Measurements from ENCODE around the gene FAM131A.

The FAM131A gene

GRCh38 chr3:184343200-184343876 is 5.9 kb downstream of the FAM131A start:
- no peak for DNase-seq

- no peak for DNase-seq
These were observed 7.3 kb downstream of the FAM131A start for GRCh38 chr3:184344579-184345316.

DNA sequence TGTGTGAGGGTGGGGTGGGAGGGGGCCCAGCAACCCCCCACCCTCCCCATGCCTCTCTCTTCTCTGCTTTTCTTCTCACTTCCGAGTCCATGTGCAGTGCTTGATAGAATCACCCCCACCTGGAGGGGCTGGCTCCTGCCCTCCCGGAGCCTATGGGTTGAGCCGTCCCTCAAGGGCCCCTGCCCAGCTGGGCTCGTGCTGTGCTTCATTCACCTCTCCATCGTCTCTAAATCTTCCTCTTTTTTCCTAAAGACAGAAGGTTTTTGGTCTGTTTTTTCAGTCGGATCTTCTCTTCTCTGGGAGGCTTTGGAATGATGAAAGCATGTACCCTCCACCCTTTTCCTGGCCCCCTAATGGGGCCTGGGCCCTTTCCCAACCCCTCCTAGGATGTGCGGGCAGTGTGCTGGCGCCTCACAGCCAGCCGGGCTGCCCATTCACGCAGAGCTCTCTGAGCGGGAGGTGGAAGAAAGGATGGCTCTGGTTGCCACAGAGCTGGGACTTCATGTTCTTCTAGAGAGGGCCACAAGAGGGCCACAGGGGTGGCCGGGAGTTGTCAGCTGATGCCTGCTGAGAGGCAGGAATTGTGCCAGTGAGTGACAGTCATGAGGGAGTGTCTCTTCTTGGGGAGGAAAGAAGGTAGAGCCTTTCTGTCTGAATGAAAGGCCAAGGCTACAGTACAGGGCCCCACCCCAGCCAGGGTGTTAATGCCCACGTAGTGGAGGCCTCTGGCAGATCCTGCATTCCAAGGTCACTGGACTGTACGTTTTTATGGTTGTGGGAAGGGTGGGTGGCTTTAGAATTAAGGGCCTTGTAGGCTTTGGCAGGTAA is 8.1 kb downstream of the FAM131A start:
- peak; percentile 16 to 20 for DNase-seq

DNA sequence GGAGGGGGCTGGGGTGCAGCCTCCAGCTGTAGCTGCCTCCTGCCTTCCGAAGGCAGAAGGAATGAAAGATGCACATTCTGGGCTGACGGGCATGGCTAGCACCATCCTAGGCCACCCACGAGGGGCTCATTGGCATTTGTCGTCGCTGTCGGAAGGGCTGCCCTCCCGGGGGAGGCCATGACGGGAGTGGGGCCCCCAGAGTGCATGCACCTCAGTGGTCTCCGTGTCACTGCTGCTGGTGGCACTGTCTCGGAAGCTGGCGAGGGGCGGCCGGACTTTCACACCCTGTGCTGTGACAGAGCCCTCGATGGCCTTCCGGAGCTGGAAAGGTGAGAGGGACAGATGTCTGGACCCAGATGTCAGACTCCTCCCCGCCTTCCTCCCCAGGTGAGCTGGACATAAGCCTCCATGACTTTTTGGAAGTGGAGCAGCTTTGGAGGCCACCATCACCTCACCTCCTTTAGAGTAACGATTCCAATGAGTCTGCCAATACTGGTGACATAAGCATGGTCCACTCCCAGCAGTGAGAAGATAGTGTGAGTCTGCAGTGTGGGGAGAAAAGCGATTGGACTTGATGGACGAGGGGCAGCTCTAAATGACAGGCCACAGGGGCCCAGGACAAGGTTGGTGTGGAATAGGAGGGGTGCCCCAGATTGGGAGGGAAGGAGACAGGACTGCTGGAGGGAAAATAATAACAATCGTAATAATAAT is 9.2 kb downstream of the FAM131A start:
- DNase-seq = no peak

DNA sequence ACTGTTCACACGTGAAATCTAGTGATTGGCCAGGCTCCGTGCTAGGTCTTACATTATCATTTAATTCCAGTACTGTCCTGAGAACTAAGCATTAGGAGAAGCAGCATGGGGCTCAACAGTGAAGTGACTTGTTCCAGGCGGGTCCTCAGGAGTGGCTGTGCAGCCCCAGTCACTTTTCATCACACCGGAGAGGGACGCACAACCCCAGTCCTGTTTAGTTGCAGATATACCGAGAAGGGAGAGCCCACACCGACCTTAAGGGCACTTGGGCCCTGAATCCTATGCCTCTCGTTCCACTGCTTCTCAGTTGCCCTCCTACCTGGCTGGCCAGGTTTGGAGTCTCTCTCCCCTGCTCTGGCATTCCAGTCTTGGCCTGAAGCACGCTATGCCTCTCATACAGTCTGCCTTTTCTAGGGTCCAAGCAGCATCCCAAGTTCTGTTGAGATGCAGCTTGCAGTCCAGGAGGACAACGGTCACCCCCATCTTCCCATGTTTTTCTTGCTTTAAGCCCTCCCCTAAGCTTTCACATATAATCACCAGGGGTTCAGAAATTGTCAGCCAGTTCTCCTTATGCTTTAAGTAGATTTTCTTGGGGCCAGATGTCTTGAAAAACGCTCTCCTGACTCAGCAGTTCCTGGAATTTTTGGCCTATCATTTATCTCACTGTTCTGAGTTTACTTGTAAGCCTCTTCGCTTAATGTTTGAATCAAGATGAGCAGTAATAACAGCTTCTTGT is 10.1 kb downstream of the FAM131A start:
- no peak for DNase-seq

GRCh38 chr3:184348057-184348382 is 10.6 kb downstream of the FAM131A start:
- DNase-seq = no peak

- DNase-seq = no peak
These were observed 12.4 kb downstream of the FAM131A start for GRCh38 chr3:184349563-184350470.

DNA sequence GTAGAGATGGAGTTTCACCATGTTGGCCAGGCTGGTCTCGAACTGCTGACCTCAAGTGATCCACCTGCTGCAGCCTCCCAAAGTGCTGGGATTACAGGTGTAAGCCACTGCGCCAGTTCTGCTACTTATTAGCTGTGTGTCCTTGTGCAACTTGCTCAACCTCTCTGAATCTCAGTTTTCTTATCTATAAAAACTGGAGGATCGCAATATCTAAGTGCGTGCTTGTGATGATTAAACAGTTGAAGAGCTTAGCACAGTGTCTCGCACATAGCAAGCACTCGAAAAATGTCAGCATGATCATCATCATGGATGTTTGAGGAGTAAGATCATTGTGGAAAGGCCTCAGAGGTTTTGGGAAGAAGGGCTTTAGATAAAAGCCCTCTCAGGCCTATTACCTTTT is 13.2 kb downstream of the FAM131A start:
- DNase-seq = no peak

- DNase-seq = no peak
These were observed 14.2 kb downstream of the FAM131A start for GRCh38 chr3:184351511-184352148.

- DNase-seq = no peak
These were observed 14.9 kb downstream of the FAM131A start for GRCh38 chr3:184352149-184352785.

DNA sequence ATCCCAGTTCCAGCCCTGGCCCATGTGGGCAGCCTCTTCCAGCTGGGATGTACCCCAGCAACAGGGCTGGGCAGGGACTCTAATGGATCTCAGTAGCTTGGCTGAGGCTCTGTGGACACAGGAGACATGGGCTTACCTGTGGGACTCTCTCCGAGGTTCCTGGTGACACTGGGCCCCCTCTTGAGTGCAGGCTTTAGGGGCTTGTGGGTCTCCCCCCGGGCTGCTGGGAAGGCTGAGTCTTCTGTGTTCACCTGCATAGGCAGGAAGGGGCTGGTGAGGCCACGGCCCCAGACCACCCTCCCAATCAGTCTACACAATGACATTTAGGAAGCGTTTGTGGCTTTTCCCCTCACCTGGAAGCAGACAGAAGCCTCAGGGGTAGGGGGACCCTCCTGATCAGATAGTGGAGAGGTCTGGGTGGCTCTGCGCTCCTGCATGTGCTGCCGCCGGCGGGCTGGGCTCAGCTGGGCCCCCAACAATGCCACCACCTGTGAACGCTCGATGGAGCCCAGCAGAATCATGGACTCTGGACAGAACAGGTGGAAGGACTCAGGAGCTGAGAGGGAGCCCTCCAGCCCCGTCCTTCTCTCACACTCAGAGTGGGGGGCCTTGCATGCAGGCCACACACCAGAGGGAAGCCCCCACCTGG is 15.6 kb downstream of the FAM131A start:
- no peak for DNase-seq

GRCh38 chr3:184353546-184353941 is 16.1 kb downstream of the FAM131A start:
- no peak for DNase-seq

DNA sequence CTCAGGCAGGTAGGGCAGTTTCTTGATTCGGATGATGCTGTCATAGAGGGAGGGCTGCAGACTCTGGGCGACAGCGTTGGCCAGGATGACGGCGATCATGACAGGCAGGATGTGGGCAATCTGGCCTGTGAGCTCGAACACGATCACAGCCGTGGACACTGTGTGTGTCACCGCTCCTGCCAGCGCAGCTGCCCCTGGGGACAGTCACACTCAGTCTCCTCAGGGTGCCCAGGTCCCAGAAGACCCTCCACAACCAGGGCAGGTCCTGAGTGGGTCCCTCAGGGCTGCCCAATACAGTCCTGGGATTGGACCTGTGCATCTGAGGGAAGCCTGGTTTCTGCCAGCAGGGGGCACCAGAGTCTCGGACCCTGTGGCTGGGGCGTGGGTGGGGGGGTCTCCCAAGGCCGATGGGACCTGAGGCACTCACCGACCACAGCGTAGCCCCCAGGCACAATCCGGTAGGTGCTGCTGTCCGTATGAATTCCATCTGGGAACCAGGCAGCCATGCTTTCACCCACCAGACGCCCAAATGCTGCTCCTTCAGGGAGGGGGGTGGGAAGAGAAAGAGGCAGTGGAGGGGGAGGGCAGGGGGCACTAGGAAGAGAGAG is 16.8 kb downstream of the FAM131A start:
- DNase-seq = peak in 1 of 2 experiments; percentile 72

DNA sequence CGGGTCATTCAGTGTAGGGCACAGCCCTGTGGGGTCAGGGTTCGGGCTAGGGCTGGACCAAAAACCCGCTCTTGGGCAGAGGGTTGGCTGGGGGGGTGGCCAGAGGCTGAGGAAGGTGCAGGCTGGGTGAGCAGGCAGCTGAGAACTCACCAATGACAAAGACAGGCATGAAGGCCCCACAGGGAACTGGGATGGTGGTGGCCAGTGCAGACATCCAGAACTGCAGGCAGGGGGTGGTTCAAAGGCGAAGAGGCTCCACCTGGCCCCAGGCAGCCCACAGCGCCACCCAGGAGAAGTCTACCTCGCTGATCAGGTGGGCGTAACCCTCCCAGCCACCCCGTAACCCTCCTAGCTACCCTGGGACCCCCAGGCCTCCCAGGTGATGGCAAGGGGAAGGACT is 17.4 kb downstream of the FAM131A start:
- no peak for DNase-seq

GRCh38 chr3:184355261-184356040 is 18.1 kb downstream of the FAM131A start:
- DNase-seq = no peak

GRCh38 chr3:184357248-184358123 is 20.1 kb downstream of the FAM131A start:
- no peak for DNase-seq

- DNase-seq = no peak
These were observed 20.8 kb downstream of the FAM131A start for GRCh38 chr3:184358124-184358767.
